IPS DF 6.9 (cell line): ENCODE data around the gene CEP131.

Experiments used
- DNase-seq: peaks from one replicate; pipeline ENCODE4 v3.0.0-alpha.2; 2013; ENCODE audit warnings: low read depth, low spot score
- H3K27ac ChIP-seq: one replicate; pipeline ENCODE4 v1.5.1; 2013; ENCODE audit warnings: low read length, control low read depth
- H3K27me3 ChIP-seq: 2 replicates; pipeline ENCODE4 v1.6.1; 2013; ENCODE audit warnings: mild to moderate bottlenecking, low read length; ENCODE audit not compliant: control insufficient read depth, insufficient read depth
- H3K36me3 ChIP-seq: 2 replicates; pipeline ENCODE4 v1.6.1; 2013; ENCODE audit warnings: low read length; ENCODE audit not compliant: control insufficient read depth, insufficient read depth
- H3K4me1 ChIP-seq: 2 replicates; pipeline ENCODE4 v1.6.1; 2013; ENCODE audit warnings: low read length; ENCODE audit not compliant: control insufficient read depth, insufficient read depth
- H3K4me3 ChIP-seq: 2 replicates; pipeline ENCODE4 v1.5.1; 2013; ENCODE audit warnings: mild to moderate bottlenecking, low read length
- H3K9me3 ChIP-seq: 2 replicates; pipeline ENCODE4 v1.6.1; 2013; ENCODE audit warnings: low read length, inconsistent platforms; ENCODE audit not compliant: control insufficient read depth, insufficient read depth
- WGBS: extraction: QIAGEN DNeasy Blood & Tissue Kit; methylation state at CpG from one replicate; pipeline ENCODE4 v1.1.7; 2013; ENCODE audit warnings: mixed read lengths, missing lambda C conversion rate; ENCODE audit not compliant: insufficient read length, insufficient coverage; 5-methylcytosine and 5-hydroxymethylcytosine counted together

CEP131 gene

GRCh38 chr17:81191646-81192045 lies 31.1 kb downstream of the CEP131 start:
- no peak overlapping the region for H3K27ac ChIP-seq
- DNase-seq = no peak
- no peak overlapping the region for H3K4me3 ChIP-seq
- no peaks in the 10 kb centered on the region for H3K4me1 ChIP-seq
- peaks cover 23% of the 10 kb centered on the region for H3K36me3 ChIP-seq
- WGBS = no CpG with 5 or more reads among the region's 14 CpGs
- no peaks in the 10 kb centered on the region for H3K27me3 ChIP-seq
- H3K9me3 ChIP-seq = no peaks in the 10 kb centered on the region

- no peaks in the 10 kb centered on the region for H3K9me3 ChIP-seq
- no peak overlapping the region for H3K4me3 ChIP-seq
- no peak overlapping the region for H3K27ac ChIP-seq
- DNase-seq = no peak
- no peaks in the 10 kb centered on the region for H3K27me3 ChIP-seq
- WGBS = no CpG with 5 or more reads among the region's 20 CpGs
- peaks cover 23% of the 10 kb centered on the region for H3K36me3 ChIP-seq
- no peaks in the 10 kb centered on the region for H3K4me1 ChIP-seq
Measured at GRCh38 chr17:81191116-81191515, 31.6 kb downstream of the CEP131 start.

- peaks cover 21% of the 10 kb centered on the region for H3K36me3 ChIP-seq
- DNase-seq = no peak
- no peak overlapping the region for H3K27ac ChIP-seq
- WGBS = no CpG with 5 or more reads among the region's 28 CpGs
- H3K4me1 ChIP-seq = no peaks in the 10 kb centered on the region
- H3K27me3 ChIP-seq = no peaks in the 10 kb centered on the region
- no peaks in the 10 kb centered on the region for H3K9me3 ChIP-seq
- H3K4me3 ChIP-seq = no peak overlapping the region
Measured at GRCh38 chr17:81190591-81190990, 32.2 kb downstream of the CEP131 start.

- DNase-seq = no peak
- H3K27ac ChIP-seq = no peak overlapping the region
- no peaks in the 10 kb centered on the region for H3K4me1 ChIP-seq
- WGBS = no CpG with 5 or more reads among the region's 27 CpGs
- H3K9me3 ChIP-seq = no peaks in the 10 kb centered on the region
- peaks cover 20% of the 10 kb centered on the region; the same call in 1 of the 2 replicates for H3K36me3 ChIP-seq
- no peak overlapping the region for H3K4me3 ChIP-seq
- no peaks in the 10 kb centered on the region for H3K27me3 ChIP-seq
Measured at GRCh38 chr17:81189670-81190530, 32.9 kb downstream of the CEP131 start.

GRCh38 chr17:81189016-81189415 lies 33.7 kb downstream of the CEP131 start:
- no CpG with 5 or more reads among the region's 7 CpGs for WGBS
- no peak overlapping the region for H3K27ac ChIP-seq
- H3K4me3 ChIP-seq = no peak overlapping the region
- H3K4me1 ChIP-seq = no peaks in the 10 kb centered on the region
- DNase-seq = no peak
- no peaks in the 10 kb centered on the region for H3K27me3 ChIP-seq
- peaks cover 20% of the 10 kb centered on the region; the same call in 1 of the 2 replicates for H3K36me3 ChIP-seq
- no peaks in the 10 kb centered on the region for H3K9me3 ChIP-seq

- no CpG with 5 or more reads among the region's 12 CpGs for WGBS
- H3K27ac ChIP-seq = no peak overlapping the region
Measured at GRCh38 chr17:81188491-81188840, 34.3 kb downstream of the CEP131 start.

GRCh38 chr17:81187586-81188490 lies 34.9 kb downstream of the CEP131 start:
- Histone ChIP-seq H3K9me3 (no peaks in the 10 kb centered on the region), H3K27me3 (no peaks in the 10 kb centered on the region), H3K4me3 (no peak overlapping the region), H3K27ac (no peak overlapping the region), H3K36me3 (peaks cover 15% of the 10 kb centered on the region; the same call in 1 of the 2 replicates), H3K4me1 (no peaks in the 10 kb centered on the region)
- no CpG with 5 or more reads among the region's 26 CpGs for WGBS
- no peak for DNase-seq

More at GRCh38 chr17:81188491-81188840, 34.3 kb downstream of the CEP131 start:
- no peak for DNase-seq
- Histone ChIP-seq H3K4me1 (no peaks in the 10 kb centered on the region), H3K9me3 (no peaks in the 10 kb centered on the region), H3K27me3 (no peaks in the 10 kb centered on the region), H3K36me3 (peaks cover 16% of the 10 kb centered on the region; the same call in 1 of the 2 replicates), H3K4me3 (no peak overlapping the region)

GRCh38 chr17:81187120-81187519 lies 35.6 kb downstream of the CEP131 start:
- peaks cover 15% of the 10 kb centered on the region; the same call in 1 of the 2 replicates for H3K36me3 ChIP-seq
- no peak overlapping the region for H3K27ac ChIP-seq
- no peaks in the 10 kb centered on the region for H3K27me3 ChIP-seq
- DNase-seq = no peak
- no peak overlapping the region for H3K4me3 ChIP-seq
- no peaks in the 10 kb centered on the region for H3K9me3 ChIP-seq
- no CpG with 5 or more reads among the region's 11 CpGs for WGBS
- H3K4me1 ChIP-seq = no peaks in the 10 kb centered on the region

- no CpG with 5 or more reads among the region's 7 CpGs for WGBS
Measured at GRCh38 chr17:81186203-81186602, 36.6 kb downstream of the CEP131 start.

GRCh38 chr17:81184555-81184954 lies 38.2 kb downstream of the CEP131 start:
- H3K4me1 ChIP-seq = no peaks in the 10 kb centered on the region
- H3K9me3 ChIP-seq = no peaks in the 10 kb centered on the region
- no peak overlapping the region for H3K4me3 ChIP-seq
- no peaks in the 10 kb centered on the region for H3K36me3 ChIP-seq
- DNase-seq = no peak
- WGBS = no CpG with 5 or more reads among the region's 15 CpGs
- no peak overlapping the region for H3K27ac ChIP-seq
- H3K27me3 ChIP-seq = no peaks in the 10 kb centered on the region

More at GRCh38 chr17:81186203-81186602, 36.6 kb downstream of the CEP131 start:
- Histone ChIP-seq H3K27me3 (no peaks in the 10 kb centered on the region), H3K4me3 (no peak overlapping the region), H3K36me3 (peaks cover 10% of the 10 kb centered on the region; the same call in 1 of the 2 replicates), H3K4me1 (no peaks in the 10 kb centered on the region), H3K9me3 (no peaks in the 10 kb centered on the region), H3K27ac (no peak overlapping the region)
- no peak for DNase-seq
